NCI-H2171 treated with DMSO at 0.1 percent for 48 hours (cell line): Measurements from ENCODE around the gene NUDT22.
"Not testable (repeated sequence)": the region's sequence is repeated elsewhere in the genome, so short reads cannot be mapped to it uniquely, and the experiment has no call there.

Experiments
- DNase-seq: peaks from one replicate; lab custom pipeline; 2025; lab: John Stamatoyannopoulos, UW

Gene NUDT22

DNA sequence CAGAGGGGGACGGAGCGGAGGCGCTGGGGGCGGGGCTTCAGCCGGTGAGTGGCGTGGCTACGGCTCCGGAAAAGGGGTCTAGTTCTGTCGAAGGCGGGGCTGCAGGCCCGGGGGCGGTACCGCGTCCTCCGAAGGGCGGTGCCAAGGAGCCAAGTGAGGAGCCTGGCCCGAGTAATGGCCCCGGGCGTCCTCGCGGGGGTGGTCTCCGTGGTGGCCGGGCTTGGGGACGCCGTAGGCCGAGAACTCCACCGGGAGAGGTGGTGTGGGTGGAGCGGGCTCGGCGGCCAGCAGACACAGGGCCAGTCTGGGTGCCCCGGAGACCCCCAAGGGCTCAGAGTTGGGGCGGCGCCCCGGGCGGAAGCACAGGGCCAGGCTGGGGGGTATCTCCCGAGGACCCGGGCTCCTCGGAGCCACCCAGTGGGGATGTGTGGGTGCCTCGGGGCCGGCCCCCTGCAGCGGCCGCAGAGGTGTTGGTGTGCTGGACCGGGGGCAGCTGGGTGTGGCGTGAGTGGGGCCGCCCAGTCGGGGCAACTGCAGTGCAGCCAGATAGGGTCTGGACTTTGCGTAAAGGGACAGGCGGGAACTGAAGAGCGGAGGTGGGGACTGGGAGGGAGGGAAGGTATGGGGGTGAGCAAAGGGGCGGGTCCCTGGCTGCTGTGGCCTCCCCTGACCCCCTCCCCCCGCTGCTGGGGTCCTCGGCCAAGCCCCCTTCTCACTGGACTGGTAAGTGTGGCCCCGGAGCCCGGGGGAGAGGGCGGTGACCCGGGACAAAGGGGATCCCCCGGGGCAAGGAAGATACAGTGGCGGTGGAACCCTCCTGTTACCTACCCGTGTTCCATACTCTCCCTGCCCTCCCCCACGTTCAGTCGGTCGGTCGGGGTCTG, 15.7 kb downstream of the NUDT22 start:
- DNase-seq, result peak; percentile 98

DNA sequence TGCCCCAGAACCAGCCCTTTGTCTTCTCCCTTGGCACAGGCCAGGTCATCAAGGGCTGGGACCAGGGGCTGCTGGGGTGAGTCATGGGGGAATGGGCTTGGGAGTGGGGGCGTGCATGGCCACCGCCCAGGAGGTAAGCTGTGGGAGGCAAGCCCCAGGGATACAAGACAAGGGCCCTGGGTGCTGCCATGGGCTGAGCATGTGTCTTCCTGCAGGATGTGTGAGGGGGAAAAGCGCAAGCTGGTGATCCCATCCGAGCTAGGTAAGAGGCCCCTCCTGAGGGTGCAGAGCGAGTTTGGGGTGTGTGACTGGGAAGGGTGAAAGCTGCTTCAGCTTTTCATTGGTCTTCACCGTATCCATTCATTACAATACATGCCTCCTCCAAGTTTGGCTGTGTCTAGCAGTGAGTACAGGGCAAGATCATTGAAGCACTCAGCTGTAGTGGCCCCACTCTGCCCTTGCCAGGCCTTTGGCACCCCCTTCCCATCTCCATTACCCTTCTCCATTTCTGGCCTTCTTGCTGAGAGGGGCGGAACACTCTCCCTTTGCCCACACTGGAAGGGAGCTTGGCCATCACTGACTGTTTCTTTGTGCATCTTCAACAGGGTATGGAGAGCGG, 17.3 kb downstream of the NUDT22 start:
- no peak for DNase-seq

DNA sequence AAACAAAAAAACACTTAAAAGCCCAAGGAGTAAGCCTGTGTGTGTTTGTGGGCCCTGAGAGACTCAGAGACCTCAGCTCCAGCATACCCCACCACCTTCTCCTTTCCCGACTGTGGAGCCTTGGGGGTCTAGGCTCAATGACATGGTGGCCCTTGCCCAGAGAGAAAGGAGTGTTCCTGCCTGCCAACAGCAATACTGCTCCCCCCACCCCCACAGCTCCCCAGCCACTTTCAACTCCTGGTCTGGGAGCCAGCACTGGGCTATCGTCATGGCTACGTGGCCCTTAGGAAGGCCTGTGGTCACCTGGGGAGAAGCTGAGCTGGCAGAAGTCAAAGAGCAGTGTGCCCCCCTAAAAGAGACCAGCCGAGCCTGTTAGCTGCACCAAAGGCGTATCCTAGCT, 18.0 kb downstream of the NUDT22 start:
- no peak for DNase-seq

DNA sequence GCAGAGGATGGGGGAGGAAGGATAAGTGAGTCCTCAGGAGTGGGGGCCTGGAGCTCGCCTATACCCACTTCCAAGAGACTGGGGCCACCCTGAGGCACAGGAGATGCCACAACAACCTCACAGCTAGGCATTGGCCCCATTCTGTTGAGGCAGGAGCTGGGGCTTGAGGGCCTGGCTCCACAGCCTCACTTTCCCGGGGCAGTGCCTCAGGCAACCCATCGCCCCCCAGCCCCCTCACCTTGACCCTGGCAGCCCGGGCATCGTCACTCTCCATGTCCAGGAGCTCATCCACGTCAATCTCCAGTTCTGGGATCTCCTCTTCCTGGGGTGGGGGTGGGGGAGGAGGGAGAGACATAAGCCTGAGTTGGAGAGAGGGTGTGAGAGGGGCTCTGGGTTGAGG, 18.9 kb downstream of the NUDT22 start:
- DNase-seq, result no peak

DNA sequence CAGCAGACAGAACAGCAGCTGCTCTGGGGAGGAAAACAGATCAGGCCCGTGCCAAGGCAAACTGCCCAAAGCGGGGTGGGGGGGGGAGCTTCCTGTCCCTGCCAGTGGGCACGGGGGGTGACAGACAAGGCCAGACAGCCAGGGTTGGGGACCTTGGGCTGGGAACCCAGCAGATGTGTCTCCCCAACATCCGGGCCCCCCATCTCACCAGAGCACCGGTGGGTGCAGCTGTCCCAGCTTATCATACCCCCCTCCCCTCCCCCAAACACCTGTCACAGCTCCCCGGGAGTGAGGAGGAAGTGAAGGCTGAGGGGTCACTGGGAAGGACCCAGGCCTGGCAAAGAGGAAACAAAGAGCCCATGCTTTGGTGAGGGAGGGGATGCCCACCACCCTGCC, 19.3 kb downstream of the NUDT22 start:
- no peak for DNase-seq

DNA sequence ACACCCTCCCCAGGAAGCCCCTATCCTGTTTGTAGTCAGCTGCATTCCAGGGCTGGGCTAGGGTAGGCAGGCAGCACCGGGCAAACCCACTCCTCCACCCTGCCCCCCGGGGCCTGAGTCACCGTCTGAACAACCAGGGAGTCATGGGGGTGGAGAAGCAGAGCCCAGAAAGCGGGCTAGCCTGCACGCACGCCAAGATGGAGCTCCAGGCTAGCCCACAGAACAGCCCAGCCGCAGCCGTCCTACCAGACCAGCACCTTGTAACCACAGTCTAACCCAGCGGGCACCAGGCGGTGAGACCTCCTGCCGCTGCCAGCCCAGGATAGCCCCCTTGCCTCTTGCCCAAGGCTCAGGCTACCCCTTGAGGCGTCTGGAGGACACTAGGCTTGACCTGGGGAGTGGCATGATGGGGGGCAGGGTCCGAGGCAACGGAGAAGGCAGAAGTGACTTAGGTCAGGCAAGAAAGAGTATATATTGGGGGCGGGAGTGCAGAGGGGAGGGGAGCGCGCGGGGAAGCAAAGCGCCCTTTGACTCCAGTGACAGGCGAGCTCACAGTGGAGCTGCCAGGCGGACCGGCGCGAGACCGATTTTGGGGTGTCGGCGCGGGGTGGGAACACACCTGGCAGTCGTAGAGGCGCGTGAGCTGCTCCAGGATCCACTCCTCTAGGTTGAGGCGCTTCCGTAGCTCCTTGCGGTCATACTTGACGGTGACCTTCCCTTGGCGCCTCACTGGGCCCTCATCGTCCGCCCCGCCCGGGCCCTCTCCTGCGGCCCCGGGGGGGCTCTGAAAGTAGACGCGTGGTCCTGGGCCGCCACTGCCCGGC, 19.9 kb downstream of the NUDT22 start:
- peak; percentile 65 for DNase-seq

DNA sequence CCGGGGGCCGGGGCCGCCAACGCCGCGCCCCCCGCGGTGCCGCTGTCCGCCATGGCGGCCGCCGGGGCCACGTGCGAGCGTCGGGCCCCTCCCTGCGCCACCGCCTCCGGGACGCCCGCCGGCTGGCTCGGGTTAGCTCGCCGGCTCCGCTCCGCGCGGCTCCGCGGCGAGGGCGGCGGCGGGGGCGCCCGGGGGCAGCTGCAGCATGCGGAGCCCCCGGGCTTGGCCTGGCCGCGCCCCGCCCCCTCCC, 20.5 kb downstream of the NUDT22 start:
- DNase-seq, result not testable (repeated sequence)

DNA sequence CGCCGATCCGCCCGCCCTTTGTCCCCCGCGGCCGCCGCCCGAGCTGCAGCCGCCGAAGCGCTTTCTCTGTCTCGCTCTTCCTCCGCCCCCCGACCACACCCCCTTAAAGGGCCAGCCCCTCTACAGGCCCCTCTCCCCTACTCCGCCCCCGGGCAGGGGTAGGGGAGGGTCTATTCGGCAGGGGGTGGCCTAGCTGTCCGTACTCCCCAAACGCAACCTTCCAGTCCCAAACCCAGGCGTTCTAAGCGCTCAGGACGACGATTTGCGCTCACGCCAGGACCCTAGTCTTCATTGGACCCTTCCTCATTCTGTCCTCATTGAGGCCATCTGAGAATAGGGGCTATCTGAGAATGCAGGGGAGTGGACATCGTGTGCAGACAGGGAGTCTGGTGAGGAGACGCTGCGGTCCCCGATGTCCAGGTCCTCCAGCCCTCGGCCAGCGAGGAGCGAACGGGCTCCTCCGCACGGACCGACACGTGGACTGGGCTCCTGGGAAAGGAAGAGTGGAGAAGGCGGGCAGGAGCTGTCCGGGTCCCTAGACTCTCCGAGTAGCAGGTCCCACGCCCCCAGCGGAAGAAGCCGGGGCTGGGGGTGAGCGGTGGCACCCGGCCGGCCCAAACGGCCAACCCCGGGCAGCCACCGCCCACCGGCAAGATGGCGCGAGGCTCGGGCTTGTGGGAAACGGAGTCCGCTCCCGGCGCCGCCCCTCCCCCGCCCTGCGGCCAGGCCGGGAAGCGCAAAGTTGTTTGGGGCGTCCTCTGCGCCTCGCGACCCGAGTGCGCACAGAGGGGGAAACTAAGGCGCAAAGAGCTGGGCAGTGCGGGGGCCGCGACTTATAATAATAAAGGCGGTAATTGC, 21.0 kb downstream of the NUDT22 start, which contains the start of gene PPP1R14B:
PPP1R14B (minus strand) TSS at position 73 of the 858 bp plus-strand sequence. CDS start 270 bp downstream, outside the sequence.
- DNase-seq, result peak; percentile 74

DNA sequence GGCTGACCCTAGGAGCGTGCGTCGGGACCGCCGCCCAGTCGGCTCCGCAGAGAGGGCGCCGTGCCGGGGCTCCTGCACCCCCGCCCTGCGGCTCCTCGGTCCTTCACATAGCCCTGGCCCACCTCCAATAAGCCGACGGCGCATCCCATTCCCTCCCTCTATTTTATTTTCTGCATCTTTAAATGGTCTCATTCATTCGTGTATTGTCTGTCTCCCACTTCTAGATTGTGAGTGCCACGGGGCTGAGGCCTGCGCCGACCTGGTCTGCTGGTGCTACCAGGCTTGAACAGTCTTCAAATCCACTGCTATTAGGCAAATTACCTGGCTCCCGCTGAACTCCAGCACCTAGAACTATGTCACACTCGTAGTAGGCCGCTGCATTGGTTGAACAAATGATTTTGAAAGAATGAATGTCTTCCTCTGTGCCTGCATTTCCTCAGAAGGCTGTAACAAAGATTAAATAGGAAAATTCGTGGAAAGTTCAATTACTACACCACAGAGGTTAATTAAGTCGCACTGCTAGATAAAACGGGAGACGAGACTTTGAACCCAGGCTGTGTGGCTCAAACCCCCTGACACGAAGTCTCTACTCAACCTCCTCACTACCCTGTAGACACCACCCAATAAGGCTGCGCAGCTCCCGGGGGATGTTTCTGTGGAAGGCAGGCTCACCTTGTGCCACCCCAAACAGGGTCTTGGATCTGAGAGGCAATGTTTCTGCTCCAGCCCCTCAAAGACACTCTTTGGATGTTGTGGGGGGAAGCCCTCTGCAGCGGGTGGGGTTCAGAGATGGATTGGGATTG, 21.9 kb downstream of the NUDT22 start:
- no peak for DNase-seq

DNA sequence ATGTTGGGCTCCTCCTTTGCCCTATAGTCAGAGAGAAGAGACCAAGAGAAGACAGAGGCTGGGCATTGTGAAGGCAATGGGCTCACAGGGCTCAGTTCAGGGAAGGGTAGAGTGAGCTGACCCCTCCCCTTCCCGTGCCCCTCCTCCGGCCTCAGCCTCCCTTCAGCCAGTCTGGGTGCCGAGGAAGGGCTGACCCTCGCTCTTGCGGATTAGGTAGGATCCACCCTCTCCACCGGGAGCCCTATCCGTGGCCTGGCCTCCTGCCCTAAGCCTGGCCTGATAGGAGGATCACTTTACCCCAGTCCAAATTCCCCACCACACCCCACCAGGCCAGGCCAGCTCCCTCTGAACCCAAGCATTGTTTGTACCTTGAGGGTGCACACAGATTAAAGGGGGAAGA, 22.5 kb downstream of the NUDT22 start:
- DNase-seq, result no peak

DNA sequence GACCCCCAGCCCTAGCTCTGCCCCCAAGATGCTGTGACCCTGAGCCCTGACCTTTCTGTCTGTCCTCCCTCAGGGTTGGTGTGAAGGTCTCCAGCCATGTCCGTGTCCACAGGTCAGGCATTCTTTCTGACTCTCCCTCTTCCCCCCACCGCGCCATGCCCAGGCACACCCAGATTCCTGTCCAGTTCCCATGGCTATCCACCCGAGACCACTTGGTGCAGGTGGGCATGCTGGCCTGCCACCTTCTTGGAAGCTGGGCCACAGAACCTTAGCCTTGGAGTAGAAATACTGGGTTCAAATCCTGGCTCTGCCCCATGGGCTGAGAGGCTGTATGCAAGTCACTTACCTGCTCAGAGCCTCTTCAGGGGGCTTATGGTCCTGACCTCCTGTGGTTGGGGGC, 23.0 kb downstream of the NUDT22 start:
- no peak for DNase-seq

DNA sequence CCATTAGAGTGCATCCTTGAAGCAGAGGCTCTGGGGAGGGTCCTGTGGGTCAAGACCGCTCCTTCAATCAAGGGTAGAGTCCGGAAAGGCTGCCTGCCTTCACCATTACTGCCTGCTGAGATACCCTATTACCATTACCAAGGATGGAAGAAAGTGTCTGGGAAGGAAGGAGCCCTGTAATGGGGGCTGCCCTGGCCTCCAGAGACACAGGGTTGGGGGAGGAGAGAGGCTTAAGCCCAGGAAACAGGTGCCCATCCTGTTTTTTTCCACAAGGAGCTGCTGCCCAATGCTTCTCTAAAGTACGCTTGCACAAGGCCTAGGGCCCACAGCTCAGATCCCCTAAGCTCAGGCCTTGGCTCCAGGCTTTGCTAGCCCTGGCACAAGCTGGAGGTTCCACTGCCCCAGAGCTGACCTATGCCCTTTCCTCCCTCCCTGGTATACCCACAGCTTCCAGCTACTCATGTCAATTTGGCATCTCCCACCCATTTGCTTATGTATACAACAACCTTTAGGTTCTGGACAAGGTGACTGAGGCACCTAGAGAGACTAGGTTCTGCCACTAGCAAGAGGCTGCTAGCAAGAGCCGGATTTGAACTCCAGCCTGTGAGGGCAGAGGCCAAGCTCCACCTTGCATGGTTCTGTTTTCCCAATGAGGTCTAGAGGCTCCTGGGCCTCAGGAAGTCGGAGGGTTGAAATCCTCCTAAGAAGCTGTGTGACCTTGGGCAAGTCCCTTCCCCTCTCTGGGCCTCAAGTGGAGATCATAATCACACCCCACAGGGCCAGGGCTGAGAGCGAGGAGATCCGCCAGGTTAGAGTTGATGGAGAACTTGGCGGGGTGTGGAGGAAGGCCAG, 23.7 kb downstream of the NUDT22 start:
- DNase-seq, result no peak

DNA sequence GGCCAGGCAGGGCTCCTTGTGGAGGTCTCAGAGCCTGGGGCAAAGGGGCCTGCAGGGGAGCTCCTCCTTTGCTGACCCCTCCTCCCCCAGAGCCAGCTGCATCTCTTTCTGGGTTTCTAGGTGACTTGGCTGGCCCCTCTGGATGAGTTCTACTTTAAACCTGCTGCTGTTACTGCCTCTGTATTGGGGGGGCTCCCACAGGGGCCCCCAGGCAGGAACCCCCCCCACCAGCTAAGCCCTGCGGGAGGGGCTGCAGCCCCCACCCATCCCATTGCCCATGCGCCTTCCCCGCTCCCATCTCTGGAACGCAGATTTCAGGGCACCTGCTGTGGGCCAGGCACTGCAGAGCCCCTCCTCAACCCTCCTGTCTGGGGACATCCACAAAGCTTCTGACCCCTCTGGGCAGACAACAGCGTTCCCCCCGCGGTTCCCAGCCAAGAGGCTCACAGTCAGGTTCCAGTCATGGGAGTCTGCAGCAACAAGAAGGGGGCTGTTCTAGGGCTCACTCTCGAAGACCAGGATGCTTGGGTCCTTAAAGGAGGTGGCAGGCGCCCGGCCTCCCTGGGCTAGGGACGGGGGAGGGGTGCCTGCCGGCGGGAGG, 24.4 kb downstream of the NUDT22 start:
- DNase-seq, result no peak

DNA sequence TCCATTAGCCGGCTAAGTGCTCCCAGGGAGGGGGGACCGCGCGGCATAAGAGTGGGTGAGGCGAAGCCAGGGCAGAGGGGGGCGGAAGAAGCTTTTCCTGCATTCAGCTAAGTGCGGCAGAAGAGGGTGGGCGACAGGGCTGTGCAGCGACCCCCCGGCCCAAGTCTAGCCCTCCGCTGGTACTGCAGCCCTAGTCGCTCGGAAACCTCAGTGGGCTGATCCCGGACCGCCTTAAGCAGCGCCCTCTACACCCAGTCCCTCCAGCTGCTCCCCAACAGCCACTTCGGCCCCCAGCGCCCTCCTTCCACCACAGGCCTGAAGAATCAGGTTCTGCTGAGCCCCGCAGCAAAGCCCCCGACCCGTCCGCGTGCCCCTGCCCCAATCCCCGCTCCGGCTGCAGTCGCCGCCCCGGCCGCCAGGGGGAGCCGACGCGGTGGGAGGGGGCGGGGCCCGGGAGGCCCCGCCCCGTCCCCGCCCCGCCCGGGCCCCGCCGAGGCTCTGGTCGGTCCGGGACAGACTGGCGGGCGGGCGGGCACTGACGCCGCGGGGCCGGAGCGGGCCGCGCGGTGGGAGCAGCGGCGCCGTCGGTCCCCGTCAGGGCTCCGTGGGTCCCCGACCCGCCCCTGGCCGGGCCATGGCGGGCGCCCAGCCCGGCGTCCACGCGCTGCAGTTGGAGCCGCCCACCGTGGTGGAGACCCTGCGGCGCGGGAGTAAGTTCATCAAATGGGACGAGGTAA, 25.1 kb downstream of the NUDT22 start, which contains the start of gene PLCB3:
PLCB3 (plus strand) TSS at position 515 of the 737 bp plus-strand sequence; CDS start at position 635, 120 bp downstream.
- DNase-seq, result peak; percentile 53

DNA sequence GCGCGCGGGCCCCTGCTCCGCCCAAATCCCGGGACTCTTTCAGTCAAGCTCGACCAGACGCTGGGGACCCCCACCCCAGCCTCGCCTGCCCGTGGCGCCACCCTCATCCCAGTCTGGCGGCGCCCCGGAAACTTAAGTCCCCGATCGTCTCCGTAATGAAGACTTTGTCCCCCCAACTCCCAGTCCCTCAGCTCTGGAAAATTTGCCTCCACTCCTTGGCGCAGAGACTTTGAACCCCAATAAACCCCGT, 25.6 kb downstream of the NUDT22 start:
- DNase-seq, result no peak

DNA sequence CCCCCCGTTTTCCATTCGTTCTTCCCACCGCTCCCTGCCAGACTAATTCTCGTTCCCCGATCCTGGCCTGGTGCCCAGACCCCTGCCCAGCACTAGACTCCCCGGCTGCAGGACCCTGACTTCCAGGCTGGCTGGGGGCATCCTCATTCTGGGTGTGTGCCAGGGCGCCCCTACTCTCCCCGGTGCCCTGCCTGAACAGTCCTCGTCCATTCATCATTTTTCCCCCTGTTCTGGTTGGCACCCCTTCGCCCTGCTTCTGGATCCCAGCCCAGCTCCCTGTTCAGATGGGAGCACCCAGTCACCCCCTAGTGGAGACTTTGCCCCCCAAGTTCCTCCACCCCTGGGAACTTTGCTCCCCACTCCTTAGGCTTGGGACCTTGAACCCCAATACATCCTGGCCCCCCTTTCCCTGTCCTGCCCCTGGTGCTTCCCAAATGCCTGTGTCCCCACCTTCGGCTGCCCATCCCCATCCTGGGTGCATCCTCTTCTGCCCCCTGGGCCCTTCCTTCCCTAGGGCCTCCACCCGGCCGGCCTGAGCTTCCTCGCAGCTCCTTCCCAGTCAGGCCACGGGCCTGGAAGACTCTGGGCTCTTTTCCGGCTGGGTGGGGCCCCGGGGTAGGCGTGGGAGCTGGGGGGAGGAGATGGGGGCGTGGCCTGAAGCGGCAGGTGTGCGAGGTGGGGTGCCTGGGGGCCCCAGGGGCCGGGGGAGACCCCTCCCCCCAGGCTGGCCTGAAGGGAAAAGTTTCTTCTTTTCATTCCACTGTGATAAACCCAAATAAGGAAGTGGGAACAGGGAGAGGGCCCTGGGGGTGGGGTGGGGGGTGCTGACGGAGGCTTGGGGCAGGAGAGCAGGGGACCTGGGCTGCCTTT, 26.2 kb downstream of the NUDT22 start:
- DNase-seq, result no peak

DNA sequence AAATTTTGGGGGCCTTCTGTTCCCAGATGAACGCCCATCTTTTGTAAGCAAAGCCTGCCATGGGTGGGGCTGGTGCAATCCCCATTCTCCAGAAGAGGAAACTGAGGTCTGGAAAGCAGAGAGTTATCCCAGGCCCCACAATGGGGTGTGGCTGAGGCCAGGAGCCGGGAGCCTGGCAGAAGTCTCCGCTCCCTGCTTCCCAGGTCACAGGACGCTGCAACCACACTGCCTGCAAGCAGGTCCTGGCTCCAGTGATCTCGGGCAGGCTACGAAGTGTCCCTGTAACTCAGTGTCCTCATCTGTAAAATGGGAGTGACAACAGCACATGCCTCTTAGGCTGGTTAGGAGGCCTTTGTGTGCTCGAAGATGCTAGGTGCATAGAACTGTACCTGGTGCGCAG, 27.0 kb downstream of the NUDT22 start:
- no peak for DNase-seq

DNA sequence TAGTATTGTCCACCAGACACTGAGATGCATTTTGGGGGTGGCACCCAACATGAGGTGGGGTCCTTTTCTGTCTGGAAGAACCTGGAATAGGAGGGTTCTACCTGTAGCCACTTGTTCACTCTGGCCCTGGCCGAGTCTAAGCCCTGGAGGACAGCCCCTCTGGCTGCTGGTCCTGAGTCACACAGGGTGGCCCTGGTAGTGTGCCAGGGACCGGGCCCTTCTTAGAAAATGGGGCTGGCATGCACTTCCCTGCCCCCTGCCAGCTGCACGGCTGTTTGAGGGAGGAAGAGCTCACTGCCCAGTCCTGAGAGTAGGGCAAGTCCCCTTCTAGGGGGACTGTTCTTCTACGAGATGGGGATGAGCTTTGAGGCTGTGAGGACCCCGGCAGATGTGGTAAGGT, 27.4 kb downstream of the NUDT22 start:
- DNase-seq, result no peak
